Kidney (tissue), 14 donors: ENCODE data around the gene TOGARAM1. TPM values are rescaled to one million over a fixed set of nuclear protein-coding genes. Genes with fewer than 3 reads are reported as not detected.

Experiments used
- DNase-seq, 5 donors: peaks; one replicate each; pipeline ENCODE4 v3.0.0-alpha.2; 2013 to 2020
- FAIRE-seq: peaks from 2 replicates; lab custom pipeline; 2012; peaks lifted over from hg19 to GRCh38; lab: Jason Lieb, UNC
- H3K27ac ChIP-seq, 2 donors: one replicate each; pipeline ENCODE4 v1.7.0; 2013; ENCODE audit warnings: low read depth in 2 of 2, low read length in 2 of 2, inconsistent platforms in 1 of 2
- H3K27me3 ChIP-seq: one replicate; pipeline ENCODE4 v1.7.1; 2013; ENCODE audit warnings: low read length, inconsistent platforms; ENCODE audit not compliant: control insufficient read depth, insufficient read depth
- H3K36me3 ChIP-seq, 3 donors: one replicate each; pipeline versions ENCODE4 v1.7.0 to v1.7.1; 2013; ENCODE audit warnings: low read length in 3 of 3, control low read depth in 1 of 3, inconsistent platforms in 1 of 3; ENCODE audit not compliant: insufficient read depth in 3 of 3, control insufficient read depth in 2 of 3
- H3K4me1 ChIP-seq, 3 donors: one replicate each; pipeline versions ENCODE4 v1.7.0 to v1.7.1; 2013; ENCODE audit warnings: low read length in 3 of 3, inconsistent platforms in 1 of 3, low read depth in 1 of 3; ENCODE audit not compliant: control insufficient read depth in 2 of 3, insufficient read depth in 2 of 3
- H3K4me3 ChIP-seq, 3 donors: one replicate each; pipeline versions ENCODE4 v1.7.0 to v1.8.1; 2013; ENCODE audit warnings: low read length in 3 of 3, control low read depth in 1 of 3, inconsistent platforms in 1 of 3
- H3K9ac ChIP-seq, 3 donors: one replicate each; pipeline versions ENCODE4 v1.7.0 to v1.7.1; 2013; ENCODE audit warnings: low read length in 3 of 3, control low read depth in 1 of 3, inconsistent platforms in 1 of 3
- H3K9me3 ChIP-seq, 3 donors: one replicate each; pipeline versions ENCODE4 v1.7.0 to v1.7.1; 2013; ENCODE audit warnings: low read length in 3 of 3, control low read depth in 1 of 3, inconsistent platforms in 1 of 3; ENCODE audit not compliant: control insufficient read depth in 2 of 3, insufficient read depth in 1 of 3
- CTCF ChIP-seq: IDR thresholded peaks from 3 replicates; pipeline ENCODE4 v1.5.1; 2012; ENCODE audit warnings: mild to moderate bottlenecking, moderate library complexity, borderline replicate concordance; ENCODE audit not compliant: insufficient read depth; ENCODE audit errors: extremely low read depth
- intact Hi-C: fragments of 100-400 bp; cut with DNase I; formaldehyde crosslinking; loops from one replicate; pipeline ENCODE4 v1.11.1; 2022
- polyA plus RNA-seq: library from polyadenylated mRNA; stranded (reverse); fragments of 350-450 nt; fragmentation: Illumina TruSeq; extraction: RNeasy Lipid Tissue Mini Kit (QIAGEN cat#74804); gene quantifications from one replicate; pipeline ENCODE4 v1.2.3, GENCODE V29; 2014; ENCODE audit warnings: low read depth, low replicate concordance; ENCODE audit not compliant: insufficient read depth
- total RNA-seq: library from RNA; stranded (reverse); fragmentation: NEBNext Ultra II Directional; extraction: Animal tissue kit (Norgen Biotek cat#: 25700); gene quantifications from one replicate; pipeline ENCODE4 v1.2.1, GENCODE V29; 2021
- donor health status: control.
- donor health status: control.
- donor health status: control.
- donor health status: control.
- donor health status: control.
- donor health status: DM: yes; HTN: yes; CAD: no.
- donor health status: Normal renal cell carcinoma (clear cell type).

Gene TOGARAM1
- total and polyA plus RNA-seq, 2 donors from 2014 or later = 9.5 to 25.6 TPM

GRCh38 chr14:45065540-45065939 is 103.5 kb downstream of the TOGARAM1 start:
- FAIRE-seq = no peak
- no peak overlapping the region for H3K4me3 ChIP-seq
- no peak overlapping the region for H3K9ac ChIP-seq
- no peak overlapping the region for H3K27ac ChIP-seq
- H3K36me3 ChIP-seq = peaks cover 0 to 2% (median 0%) of the 10 kb centered on the region in 3 donors
- intact Hi-C loops = no loop called here
- H3K9me3 ChIP-seq = no peaks in the 10 kb centered on the region
- no peaks in the 10 kb centered on the region for H3K4me1 ChIP-seq
- H3K27me3 ChIP-seq = no peaks in the 10 kb centered on the region
- no peak for DNase-seq
- no peak for TF ChIP-seq CTCF

- no peak overlapping the region for H3K27ac ChIP-seq
- no peak for DNase-seq
These were observed 104.0 kb downstream of the TOGARAM1 start for GRCh38 chr14:45065956-45066355.

GRCh38 chr14:45066667-45067066 is 104.7 kb downstream of the TOGARAM1 start:
- H3K4me1 ChIP-seq = no peaks in the 10 kb centered on the region
- H3K27me3 ChIP-seq = no peaks in the 10 kb centered on the region
- TF ChIP-seq CTCF = no peak
- H3K9ac ChIP-seq = no peak overlapping the region
- H3K4me3 ChIP-seq = no peak overlapping the region
- H3K36me3 ChIP-seq = peaks cover 0 to 2% (median 0%) of the 10 kb centered on the region in 3 donors
- intact Hi-C loops = no loop called here
- no peak overlapping the region for H3K27ac ChIP-seq
- no peak for DNase-seq
- FAIRE-seq = no peak
- no peaks in the 10 kb centered on the region for H3K9me3 ChIP-seq

More at GRCh38 chr14:45065956-45066355, 104.0 kb downstream of the TOGARAM1 start:
- TF ChIP-seq CTCF = no peak
- Histone ChIP-seq H3K9me3 (no peaks in the 10 kb centered on the region), H3K4me1 (no peaks in the 10 kb centered on the region), H3K36me3 (peaks cover 0 to 2% (median 0%) of the 10 kb centered on the region in 3 donors), H3K27me3 (no peaks in the 10 kb centered on the region), H3K9ac (no peak overlapping the region), H3K4me3 (no peak overlapping the region)
- intact Hi-C loops = no loop called here
- FAIRE-seq = no peak

- no peak for FAIRE-seq
- intact Hi-C loops = no loop called here
- no peak overlapping the region for H3K27ac ChIP-seq
- H3K27me3 ChIP-seq = no peaks in the 10 kb centered on the region
- H3K4me1 ChIP-seq = no peaks in the 10 kb centered on the region
- H3K4me3 ChIP-seq = no peak overlapping the region
- TF ChIP-seq CTCF = no peak
- H3K9ac ChIP-seq = no peak overlapping the region
- no peak for DNase-seq
- no peaks in the 10 kb centered on the region for H3K9me3 ChIP-seq
- H3K36me3 ChIP-seq = peaks cover 0 to 3% (median 2%) of the 10 kb centered on the region in 3 donors
These were observed 106.4 kb downstream of the TOGARAM1 start for GRCh38 chr14:45068396-45068795.
